Mesothelial cell of epicardium (in vitro differentiated cells): ENCODE measurements around the gene FNDC3B. TPM values are rescaled to one million over a fixed set of nuclear protein-coding genes. Genes with fewer than 3 reads are reported as not detected.

ENCODE experiments used
- DNase-seq, 2 experiments: peaks; one replicate each; pipeline ENCODE4 v3.0.0; 2021; ENCODE audit warnings: low spot score in 2 of 2; ENCODE audit not compliant: unreplicated experiment in 2 of 2
- H3K27ac Mint-ChIP-seq: 2 replicates; pipeline ENCODE4 v1.8.0; 2021; ENCODE audit warnings: mixed read lengths
- H3K27me3 Mint-ChIP-seq: 2 replicates; pipeline ENCODE4 v1.8.0; 2021; ENCODE audit warnings: low read depth, mixed read lengths
- H3K36me3 Mint-ChIP-seq: 2 replicates; pipeline ENCODE4 v1.8.0; 2021; ENCODE audit warnings: mixed read lengths
- H3K4me1 Mint-ChIP-seq: 2 replicates; pipeline ENCODE4 v1.8.0; 2021; ENCODE audit warnings: mixed read lengths
- H3K4me3 Mint-ChIP-seq: 2 replicates; pipeline ENCODE4 v1.8.0; 2021; ENCODE audit warnings: mild to moderate bottlenecking, moderate library complexity, mixed read lengths
- H3K9me3 Mint-ChIP-seq: 2 replicates; pipeline ENCODE4 v1.8.0; 2021; ENCODE audit warnings: mixed read lengths
- CTCF ChIP-seq: fragments of 200-600 bp; sonication (generic); IDR thresholded peaks from one replicate; pipeline ENCODE4 v1.5.0; 2021; ENCODE audit warnings: antibody characterized with exemption; ENCODE audit not compliant: unreplicated experiment
- total RNA-seq: library from RNA; stranded (reverse); gene quantifications from 3 replicates; pipeline ENCODE4 v1.2.1, GENCODE V29; 2021

The FNDC3B gene
- total RNA-seq, 1 donor from 2014 or later = 131 TPM

GRCh38 chr3:172113710-172114109 is 74.3 kb downstream of the FNDC3B start:
- H3K4me3 Mint-ChIP-seq = no peak overlapping the region
- H3K27ac Mint-ChIP-seq = no peak overlapping the region

DNA sequence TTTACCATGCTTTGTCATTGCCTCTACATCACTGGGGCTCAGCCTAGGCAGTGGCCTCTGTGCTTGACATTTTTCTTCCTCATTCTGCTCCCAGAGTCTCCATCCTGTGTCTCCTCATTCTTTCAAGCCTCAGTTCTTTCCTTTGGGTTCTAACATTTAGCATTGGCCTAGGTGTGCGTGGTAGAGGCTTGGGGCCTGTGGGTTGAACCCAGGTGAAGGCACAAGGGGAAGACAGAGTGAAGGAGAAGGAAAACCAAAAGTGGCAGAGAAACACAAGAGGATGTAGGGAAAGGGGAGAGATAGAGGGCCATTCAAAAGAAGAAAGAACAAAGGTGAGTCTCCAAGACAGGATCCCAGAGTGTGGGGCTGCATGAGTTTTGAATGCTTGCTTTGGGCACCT is 75.7 kb downstream of the FNDC3B start:
- H3K4me1 Mint-ChIP-seq = peaks cover 7% of the 10 kb centered on the region
- no peak overlapping the region for H3K4me3 Mint-ChIP-seq
- peak overlapping the region; percentile 32 for H3K27ac Mint-ChIP-seq
- no peaks in the 10 kb centered on the region for H3K27me3 Mint-ChIP-seq
- peaks cover 21% of the 10 kb centered on the region for H3K36me3 Mint-ChIP-seq
- no peak for DNase-seq
- no peaks in the 10 kb centered on the region for H3K9me3 Mint-ChIP-seq
- no peak for TF ChIP-seq CTCF

More at GRCh38 chr3:172113710-172114109, 74.3 kb downstream of the FNDC3B start:
- Mint-ChIP-seq H3K27me3 (no peaks in the 10 kb centered on the region), H3K4me1 (peaks cover 2% of the 10 kb centered on the region), H3K36me3 (peaks cover 21% of the 10 kb centered on the region), H3K9me3 (no peaks in the 10 kb centered on the region)
- no peak for TF ChIP-seq CTCF
- no peak for DNase-seq

DNA sequence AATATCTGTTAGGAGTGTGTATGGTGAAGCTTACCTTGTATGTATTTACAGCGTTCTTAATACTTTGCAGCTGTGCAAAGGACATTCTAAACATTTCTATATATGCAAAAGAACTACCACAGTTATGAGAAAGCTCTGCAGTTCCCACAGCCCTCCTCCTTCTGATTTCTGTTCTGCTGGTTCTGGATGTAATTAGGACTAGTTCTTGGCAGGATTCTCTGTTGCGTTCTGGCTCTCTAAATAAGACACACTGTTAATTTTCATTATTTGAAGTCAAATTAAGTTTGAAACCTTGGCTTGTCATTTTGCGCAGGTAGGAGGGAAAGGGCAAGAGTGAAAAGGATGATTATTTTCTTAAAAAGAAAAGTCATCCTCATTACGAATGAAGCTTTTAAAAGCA is 76.4 kb downstream of the FNDC3B start:
- Mint-ChIP-seq H3K4me1 (peaks cover 7% of the 10 kb centered on the region), H3K27ac (no peak overlapping the region), H3K27me3 (no peaks in the 10 kb centered on the region), H3K9me3 (no peaks in the 10 kb centered on the region), H3K4me3 (no peak overlapping the region), H3K36me3 (peaks cover 24% of the 10 kb centered on the region)
- no peak for DNase-seq
- TF ChIP-seq CTCF = no peak

DNA sequence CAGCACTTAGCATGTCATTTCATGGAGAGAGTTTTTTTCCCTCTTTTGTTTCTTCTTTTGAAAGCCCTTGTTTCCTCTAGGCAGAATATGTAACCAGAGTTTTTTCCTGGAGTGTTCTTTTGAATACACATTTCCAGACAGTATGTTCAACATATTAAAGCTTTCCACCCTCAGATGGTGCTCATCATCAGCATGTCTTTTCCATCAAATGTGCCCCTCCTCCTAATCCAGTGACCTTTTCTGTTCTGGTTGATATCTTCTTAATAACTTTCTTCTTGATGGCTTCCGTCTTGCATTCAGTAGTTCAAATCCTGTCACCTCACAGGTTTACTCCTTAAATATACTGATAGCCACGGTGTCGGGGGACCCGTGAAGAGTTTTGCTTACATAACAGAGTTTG is 78.6 kb downstream of the FNDC3B start:
- peaks cover 7% of the 10 kb centered on the region for H3K4me1 Mint-ChIP-seq
- TF ChIP-seq CTCF = no peak
- H3K27ac Mint-ChIP-seq = peak overlapping the region; percentile 39
- DNase-seq = no peak
- H3K9me3 Mint-ChIP-seq = no peaks in the 10 kb centered on the region
- peaks cover 21% of the 10 kb centered on the region for H3K36me3 Mint-ChIP-seq
- H3K27me3 Mint-ChIP-seq = no peaks in the 10 kb centered on the region
- H3K4me3 Mint-ChIP-seq = no peak overlapping the region

GRCh38 chr3:172119266-172119969 is 80.0 kb downstream of the FNDC3B start:
- H3K27me3 Mint-ChIP-seq = no peaks in the 10 kb centered on the region
- peak overlapping the region; percentile 13 for H3K27ac Mint-ChIP-seq
- TF ChIP-seq CTCF = no peak
- no peak for DNase-seq
- no peaks in the 10 kb centered on the region for H3K9me3 Mint-ChIP-seq
- peaks cover 7% of the 10 kb centered on the region for H3K4me1 Mint-ChIP-seq
- peaks cover 23% of the 10 kb centered on the region for H3K36me3 Mint-ChIP-seq
- H3K4me3 Mint-ChIP-seq = no peak overlapping the region

GRCh38 chr3:172120912-172121311 is 81.5 kb downstream of the FNDC3B start:
- DNase-seq = no peak
- Mint-ChIP-seq H3K4me1 (peaks cover 17% of the 10 kb centered on the region), H3K9me3 (no peaks in the 10 kb centered on the region), H3K27ac (no peak overlapping the region), H3K27me3 (no peaks in the 10 kb centered on the region), H3K36me3 (peaks cover 33% of the 10 kb centered on the region), H3K4me3 (no peak overlapping the region)
- TF ChIP-seq CTCF = no peak
